Nephron (organoid): ENCODE data around the gene CCDC34.

Experiments used
- H3K27ac Mint-ChIP-seq, 3 experiments: 2 replicates each; pipeline ENCODE4 v1.8.0; 2020; ENCODE audit warnings: mixed read lengths in 3 of 3, mild to moderate bottlenecking in 2 of 3, moderate library complexity in 1 of 3
- H3K27me3 Mint-ChIP-seq: 2 replicates; pipeline ENCODE4 v1.8.0; 2021; ENCODE audit warnings: low read depth, mild to moderate bottlenecking, moderate library complexity, mixed read lengths
- H3K36me3 Mint-ChIP-seq: 2 replicates; pipeline ENCODE4 v1.8.0; 2020; ENCODE audit warnings: low read depth, mixed read lengths
- H3K4me1 Mint-ChIP-seq: 2 replicates; pipeline ENCODE4 v1.8.0; 2020; ENCODE audit warnings: mixed read lengths
- H3K4me3 Mint-ChIP-seq, 3 experiments: 2 replicates each; pipeline ENCODE4 v1.8.0; 2020; ENCODE audit warnings: mild to moderate bottlenecking in 3 of 3, mixed read lengths in 3 of 3, moderate library complexity in 2 of 3
- H3K9me3 Mint-ChIP-seq: 2 replicates; pipeline ENCODE4 v1.8.0; 2020; ENCODE audit warnings: mixed read lengths
- TF ChIP-seq, protein P1 (sequence below), 3 experiments: fragments of 200-600 bp; sonication (generic); IDR thresholded peaks; one replicate each; pipeline ENCODE4 v1.5.0; 2021; ENCODE audit warnings: antibody characterized with exemption in 3 of 3; ENCODE audit not compliant: unreplicated experiment in 3 of 3

The CCDC34 gene

DNA sequence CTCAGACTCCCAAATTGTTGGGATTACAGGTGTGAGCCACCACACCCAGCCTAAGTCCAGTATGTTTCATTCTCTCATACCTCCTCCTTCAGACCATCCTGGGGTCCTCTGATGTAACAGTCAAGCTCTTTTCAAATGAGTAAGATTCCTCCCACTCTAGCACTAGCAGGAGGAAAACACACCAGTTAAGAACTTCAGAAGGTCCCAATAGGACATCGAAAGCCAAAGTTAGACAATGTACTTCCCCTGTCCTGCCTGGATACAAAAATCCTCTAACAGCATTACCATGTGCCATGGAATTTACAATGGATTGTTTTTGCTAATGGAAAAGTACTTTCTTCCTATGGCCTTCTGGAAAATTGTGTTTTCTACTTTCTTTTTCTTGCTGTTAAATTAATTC, 67.1 kb downstream of the CCDC34 start:
- Mint-ChIP-seq H3K27ac (peak overlapping the region in 2 of 3 experiments; percentile 26 to 32), H3K36me3 (peaks cover 19% of the 10 kb centered on the region), H3K27me3 (no peaks in the 10 kb centered on the region), H3K4me3 (no peak overlapping the region), H3K9me3 (peaks cover 19% of the 10 kb centered on the region), H3K4me1 (peaks cover 32% of the 10 kb centered on the region)
- TF ChIP-seq, protein P1, sequence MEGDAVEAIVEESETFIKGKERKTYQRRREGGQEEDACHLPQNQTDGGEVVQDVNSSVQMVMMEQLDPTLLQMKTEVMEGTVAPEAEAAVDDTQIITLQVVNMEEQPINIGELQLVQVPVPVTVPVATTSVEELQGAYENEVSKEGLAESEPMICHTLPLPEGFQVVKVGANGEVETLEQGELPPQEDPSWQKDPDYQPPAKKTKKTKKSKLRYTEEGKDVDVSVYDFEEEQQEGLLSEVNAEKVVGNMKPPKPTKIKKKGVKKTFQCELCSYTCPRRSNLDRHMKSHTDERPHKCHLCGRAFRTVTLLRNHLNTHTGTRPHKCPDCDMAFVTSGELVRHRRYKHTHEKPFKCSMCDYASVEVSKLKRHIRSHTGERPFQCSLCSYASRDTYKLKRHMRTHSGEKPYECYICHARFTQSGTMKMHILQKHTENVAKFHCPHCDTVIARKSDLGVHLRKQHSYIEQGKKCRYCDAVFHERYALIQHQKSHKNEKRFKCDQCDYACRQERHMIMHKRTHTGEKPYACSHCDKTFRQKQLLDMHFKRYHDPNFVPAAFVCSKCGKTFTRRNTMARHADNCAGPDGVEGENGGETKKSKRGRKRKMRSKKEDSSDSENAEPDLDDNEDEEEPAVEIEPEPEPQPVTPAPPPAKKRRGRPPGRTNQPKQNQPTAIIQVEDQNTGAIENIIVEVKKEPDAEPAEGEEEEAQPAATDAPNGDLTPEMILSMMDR (IDR thresholded peaks at IDR 0.05; ENCODE audit: unreplicated experiment in 3 of 3) = no peak

- Mint-ChIP-seq H3K27ac (peak overlapping the region; percentile 17 to 70 (median 55)), H3K4me1 (peaks cover 36% of the 10 kb centered on the region), H3K9me3 (peaks cover 20% of the 10 kb centered on the region), H3K36me3 (peaks cover 24% of the 10 kb centered on the region), H3K27me3 (no peaks in the 10 kb centered on the region), H3K4me3 (no peak overlapping the region)
- TF ChIP-seq, protein P1 (IDR thresholded peaks at IDR 0.05; ENCODE audit: unreplicated experiment in 3 of 3) = no peak
Observed at GRCh38 chr11:27294654-27295053, 68.4 kb downstream of the CCDC34 start.

DNA sequence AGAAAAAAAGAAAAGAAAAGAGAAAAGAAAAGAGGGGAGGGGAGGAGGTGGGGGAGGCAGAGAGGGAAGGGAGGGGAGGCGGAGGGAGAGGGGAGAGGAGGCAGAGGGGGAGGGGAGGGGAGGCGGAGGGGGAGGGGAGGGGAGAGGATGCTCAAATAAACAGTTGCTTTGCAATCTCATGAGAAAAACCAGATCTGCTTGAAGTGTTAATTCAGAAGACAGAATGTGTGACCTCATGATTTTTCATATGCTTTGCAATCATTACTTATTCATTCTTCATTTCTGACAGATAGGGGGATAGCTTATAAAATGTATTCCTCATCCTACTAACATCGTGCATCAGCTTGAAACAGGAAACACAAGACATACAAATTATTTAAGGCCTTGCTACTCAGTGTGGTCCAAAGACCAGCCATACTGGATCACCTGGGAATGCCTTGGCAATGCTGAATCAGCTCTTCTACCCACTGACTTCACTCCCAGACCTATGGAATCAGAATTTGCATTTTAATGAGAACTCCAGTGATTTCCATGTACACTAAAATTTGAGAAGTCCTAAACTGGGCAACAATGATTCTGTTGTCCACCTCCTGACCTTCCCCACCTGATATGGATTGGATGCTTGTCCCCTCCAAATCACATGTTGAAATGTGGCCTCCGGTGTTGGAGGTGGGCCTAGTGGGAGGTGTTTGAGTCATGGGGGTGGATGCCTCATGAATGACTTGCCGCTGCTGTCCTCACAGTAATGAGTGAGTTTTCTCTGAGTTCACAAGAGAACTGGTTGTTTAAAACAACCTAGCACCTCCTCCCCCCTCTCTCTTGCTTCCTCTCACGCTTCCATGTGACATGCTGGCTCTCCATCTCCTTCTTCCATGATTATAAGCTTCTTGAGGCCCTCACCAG, 69.2 kb downstream of the CCDC34 start:
- Mint-ChIP-seq H3K9me3 (peaks cover 20% of the 10 kb centered on the region), H3K27ac (peak overlapping the region; percentile 17 to 70 (median 55)), H3K36me3 (peaks cover 24% of the 10 kb centered on the region), H3K4me1 (peaks cover 36% of the 10 kb centered on the region), H3K27me3 (no peaks in the 10 kb centered on the region), H3K4me3 (no peak overlapping the region)
- TF ChIP-seq, protein P1 (IDR thresholded peaks at IDR 0.05; ENCODE audit: unreplicated experiment in 3 of 3) = no peak

GRCh38 chr11:27292637-27293010, 70.4 kb downstream of the CCDC34 start:
- Mint-ChIP-seq H3K27ac (peak overlapping the region in 2 of 3 experiments; percentile 9 to 57), H3K27me3 (no peaks in the 10 kb centered on the region), H3K36me3 (peaks cover 24% of the 10 kb centered on the region), H3K9me3 (peaks cover 20% of the 10 kb centered on the region), H3K4me1 (peaks cover 36% of the 10 kb centered on the region), H3K4me3 (no peak overlapping the region)
- TF ChIP-seq, protein P1 (IDR thresholded peaks at IDR 0.05; ENCODE audit: unreplicated experiment in 3 of 3) = no peak

- Mint-ChIP-seq H3K27me3 (no peaks in the 10 kb centered on the region), H3K9me3 (peaks cover 20% of the 10 kb centered on the region), H3K36me3 (peaks cover 24% of the 10 kb centered on the region), H3K4me3 (no peak overlapping the region), H3K4me1 (peaks cover 36% of the 10 kb centered on the region), H3K27ac (peak overlapping the region in 1 of 3 experiments; percentile 20)
- TF ChIP-seq, protein P1 (IDR thresholded peaks at IDR 0.05; ENCODE audit: unreplicated experiment in 3 of 3) = no peak
Observed at GRCh38 chr11:27291954-27292636, 70.9 kb downstream of the CCDC34 start.
